Activated CD4-positive, CD25-positive, alpha-beta regulatory T cell treated with anti-CD3 and anti-CD28 coated beads, Interleukin-2, amount 50 U/mL, for 24 hours (primary cell): Measurements from ENCODE around the gene VAV3.
"Not testable (repeated sequence)": the region's sequence is repeated elsewhere in the genome, so short reads cannot be mapped to it uniquely, and the experiment has no call there.

Experiments used
- ATAC-seq, 2 donors: fragments of 150-1000 bp; cut with Tn5 transposase; one replicate each; pipeline ENCODE4 v1.10.0; 2021; ENCODE audit warnings: mild to moderate bottlenecking in 1 of 2, moderate library complexity in 1 of 2

Gene VAV3

GRCh38 chr1:107965110-107965991 lies at the start of gene VAV3:
TSS of gene VAV3 (minus strand) at chr1:107965180. CDS start at chr1:107964869, 311 bp downstream.
- ATAC-seq: peak; percentile 27 to 33

GRCh38 chr1:108012553-108012952 lies 47.6 kb upstream of the VAV3 start:
- no peak for ATAC-seq

- ATAC-seq: no peak
Observed at GRCh38 chr1:108011295-108011694, 46.3 kb upstream of the VAV3 start.

GRCh38 chr1:108010581-108010980 lies 45.6 kb upstream of the VAV3 start:
- ATAC-seq: no peak

GRCh38 chr1:108009603-108010195 lies 44.7 kb upstream of the VAV3 start:
- peak; percentile 58 for ATAC-seq

GRCh38 chr1:108007531-108007930 lies 42.6 kb upstream of the VAV3 start:
- no peak for ATAC-seq

- ATAC-seq: no peak
Observed at GRCh38 chr1:108007070-108007469, 42.1 kb upstream of the VAV3 start.

GRCh38 chr1:108004919-108005318 lies 39.9 kb upstream of the VAV3 start:
- not testable (repeated sequence) for ATAC-seq

GRCh38 chr1:108000620-108001111 lies 35.7 kb upstream of the VAV3 start:
- no peak for ATAC-seq

- no peak for ATAC-seq
Observed at GRCh38 chr1:108000184-108000583, 35.2 kb upstream of the VAV3 start.

- no peak for ATAC-seq
Observed at GRCh38 chr1:107997866-107998265, 32.9 kb upstream of the VAV3 start.

GRCh38 chr1:107993920-107994319 lies 28.9 kb upstream of the VAV3 start:
- no peak for ATAC-seq

- no peak for ATAC-seq
Observed at GRCh38 chr1:107992347-107992746, 27.4 kb upstream of the VAV3 start.

- ATAC-seq: no peak
Observed at GRCh38 chr1:107991371-107992066, 26.5 kb upstream of the VAV3 start.

- peak in 1 of 2 donors; percentile 53 for ATAC-seq
Observed at GRCh38 chr1:107990606-107991005, 25.6 kb upstream of the VAV3 start.

- no peak for ATAC-seq
Observed at GRCh38 chr1:107981277-107981676, 16.3 kb upstream of the VAV3 start.

GRCh38 chr1:107979926-107980325 lies 14.9 kb upstream of the VAV3 start:
- ATAC-seq: no peak

GRCh38 chr1:107979088-107979487 lies 14.1 kb upstream of the VAV3 start:
- peak in 1 of 2 donors; percentile 59 for ATAC-seq

- peak in 1 of 2 donors; percentile 45 for ATAC-seq
Observed at GRCh38 chr1:107976836-107977235, 11.9 kb upstream of the VAV3 start.

GRCh38 chr1:107976431-107976830 lies 11.5 kb upstream of the VAV3 start:
- peak in 1 of 2 donors; percentile 30 for ATAC-seq

- ATAC-seq: no peak
Observed at GRCh38 chr1:107975851-107976250, 10.9 kb upstream of the VAV3 start.

GRCh38 chr1:107974090-107974489 lies 9.1 kb upstream of the VAV3 start:
- no peak for ATAC-seq
